BE2C (cell line): ENCODE data around the gene GDF7.

Source experiments
- DNase-seq: peaks from one replicate; pipeline ENCODE4 v3.0.0-alpha.2; 2020
- H3K27me3 ChIP-seq: fragments of 250-450 bp; sonication (Bioruptor Pico); 2 replicates; pipeline ENCODE4 v1.5.1; 2020; ENCODE audit warnings: mild to moderate bottlenecking
- H3K36me3 ChIP-seq: fragments of 250-450 bp; sonication (Bioruptor Pico); 2 replicates; pipeline ENCODE4 v1.5.1; 2020; ENCODE audit warnings: mild to moderate bottlenecking
- H3K4me1 ChIP-seq: fragments of 250-450 bp; sonication (Bioruptor Pico); 2 replicates; pipeline ENCODE4 v1.5.1; 2020
- H3K4me3 ChIP-seq: 2 replicates; pipeline ENCODE4 v1.5.1; 2011; ENCODE audit warnings: low read depth, low read length
- H3K9me3 ChIP-seq: fragments of 250-450 bp; sonication (Bioruptor Pico); 2 replicates; pipeline ENCODE4 v1.5.1; 2020
- CTCF ChIP-seq: IDR thresholded peaks from 2 replicates; pipeline ENCODE4 v1.5.1; 2012; ENCODE audit warnings: mild to moderate bottlenecking, low read depth, low read length

Gene GDF7

DNA sequence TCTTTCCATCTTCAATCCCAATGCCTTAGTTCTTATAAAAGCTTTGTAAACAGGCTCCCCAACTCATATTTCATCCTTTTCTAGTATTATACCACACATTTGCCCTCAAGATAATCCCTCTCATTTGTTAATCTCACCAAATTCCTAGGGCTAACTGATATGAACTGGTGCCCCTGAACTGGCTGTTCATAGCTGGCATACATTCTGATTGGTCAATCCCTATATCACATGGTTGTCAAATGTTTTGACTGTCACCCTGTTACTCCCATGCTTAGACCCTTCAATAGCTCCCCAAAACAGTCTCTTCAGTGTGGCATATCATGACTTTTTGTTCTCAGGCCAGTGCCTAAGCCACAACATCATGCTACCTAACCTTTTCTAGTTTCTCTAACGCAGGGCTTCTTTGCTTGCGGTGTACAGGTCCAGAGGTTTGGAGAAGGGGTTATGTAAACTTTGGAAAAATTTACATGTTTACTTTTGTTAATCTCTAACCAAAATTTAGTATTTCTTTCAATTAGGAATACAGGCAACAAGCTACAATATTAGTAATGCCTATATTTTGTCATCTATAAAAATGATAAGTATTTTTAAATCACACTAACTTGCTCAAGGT is 30.5 kb downstream of the GDF7 start:
- H3K27me3 ChIP-seq = no peaks in the 10 kb centered on the region
- no peak for TF ChIP-seq CTCF
- no peak overlapping the region for H3K4me3 ChIP-seq
- no peak for DNase-seq
- H3K36me3 ChIP-seq = no peaks in the 10 kb centered on the region
- no peaks in the 10 kb centered on the region for H3K4me1 ChIP-seq
- no peaks in the 10 kb centered on the region for H3K9me3 ChIP-seq

DNA sequence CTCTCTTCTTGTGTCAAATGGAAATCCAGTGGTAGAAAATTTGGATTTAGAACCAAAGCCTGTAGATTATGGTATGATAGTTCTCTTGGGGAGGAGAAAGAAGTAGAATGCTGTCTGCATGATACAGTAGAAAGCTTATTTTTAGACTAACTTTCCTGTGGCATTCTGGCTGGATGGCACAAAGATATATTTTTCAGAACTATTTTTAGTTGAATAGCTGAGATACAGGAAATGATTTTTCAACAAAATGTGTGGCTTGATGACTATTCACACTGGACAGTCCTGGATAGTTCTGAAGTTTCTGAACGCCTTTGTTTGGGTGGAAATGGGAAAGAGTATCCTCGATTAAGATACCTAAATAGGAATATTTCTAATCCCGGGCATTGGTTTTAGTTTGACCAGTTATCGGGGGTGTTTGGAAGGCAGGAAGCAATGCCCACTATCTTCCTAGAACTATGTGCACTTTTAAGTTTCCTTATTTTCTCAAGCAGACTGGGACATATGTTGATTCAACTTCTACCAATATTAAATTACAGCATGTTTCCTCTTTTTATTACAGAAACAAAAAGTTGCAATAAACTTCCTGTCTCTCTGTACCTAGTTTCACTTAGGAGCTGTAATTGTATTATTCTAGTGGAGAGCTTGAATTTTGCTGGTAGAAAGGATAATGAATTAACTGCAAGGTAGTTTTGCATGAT is 32.1 kb downstream of the GDF7 start:
- H3K9me3 ChIP-seq = no peaks in the 10 kb centered on the region
- H3K27me3 ChIP-seq = no peaks in the 10 kb centered on the region
- TF ChIP-seq CTCF = no peak
- no peak overlapping the region for H3K4me3 ChIP-seq
- no peak for DNase-seq
- H3K36me3 ChIP-seq = no peaks in the 10 kb centered on the region
- H3K4me1 ChIP-seq = no peaks in the 10 kb centered on the region

DNA sequence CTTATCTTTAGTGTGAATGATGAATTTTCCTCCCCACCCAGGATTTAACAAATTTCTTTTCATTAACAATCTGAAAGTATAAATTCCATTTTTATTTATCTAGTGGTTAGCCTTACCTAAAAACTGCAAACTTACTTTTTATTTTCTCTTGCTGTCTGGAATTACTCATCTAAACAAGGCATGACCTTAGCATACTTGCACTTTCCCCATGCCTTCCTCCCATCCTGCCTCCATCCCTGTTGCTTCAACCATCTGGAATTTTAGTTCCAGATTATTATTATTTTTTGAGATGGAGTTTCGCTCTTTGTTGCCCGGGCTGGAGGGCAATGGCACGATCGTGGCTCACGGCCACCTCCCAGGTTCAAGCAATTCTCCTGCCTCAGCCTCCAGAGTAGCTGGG is 35.6 kb downstream of the GDF7 start:
- H3K36me3 ChIP-seq = no peaks in the 10 kb centered on the region
- TF ChIP-seq CTCF = no peak
- no peaks in the 10 kb centered on the region for H3K27me3 ChIP-seq
- no peak for DNase-seq
- no peak overlapping the region for H3K4me3 ChIP-seq
- no peaks in the 10 kb centered on the region for H3K9me3 ChIP-seq
- no peaks in the 10 kb centered on the region for H3K4me1 ChIP-seq

DNA sequence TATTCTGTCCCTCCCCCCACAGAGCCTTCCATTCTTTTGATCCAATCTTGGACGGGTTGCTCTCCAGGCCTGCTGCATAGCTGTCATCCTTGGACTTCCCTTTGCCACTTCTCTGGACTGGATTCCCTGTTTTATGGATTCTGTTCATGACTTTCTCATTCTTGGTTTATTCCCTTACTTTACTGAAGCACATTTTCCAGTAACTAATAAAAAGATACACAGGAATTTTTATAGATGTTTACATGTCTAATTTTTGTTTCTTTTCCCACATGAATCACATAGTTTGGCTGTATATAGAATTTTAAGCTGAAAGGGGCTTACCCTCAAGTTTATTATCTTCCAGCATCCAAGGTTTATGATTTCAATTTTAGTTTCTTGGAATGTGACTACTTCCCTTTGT is 37.9 kb downstream of the GDF7 start:
- DNase-seq = no peak
- Histone ChIP-seq H3K27me3 (no peaks in the 10 kb centered on the region), H3K4me1 (no peaks in the 10 kb centered on the region), H3K4me3 (no peak overlapping the region), H3K36me3 (no peaks in the 10 kb centered on the region), H3K9me3 (no peaks in the 10 kb centered on the region)
- no peak for TF ChIP-seq CTCF

DNA sequence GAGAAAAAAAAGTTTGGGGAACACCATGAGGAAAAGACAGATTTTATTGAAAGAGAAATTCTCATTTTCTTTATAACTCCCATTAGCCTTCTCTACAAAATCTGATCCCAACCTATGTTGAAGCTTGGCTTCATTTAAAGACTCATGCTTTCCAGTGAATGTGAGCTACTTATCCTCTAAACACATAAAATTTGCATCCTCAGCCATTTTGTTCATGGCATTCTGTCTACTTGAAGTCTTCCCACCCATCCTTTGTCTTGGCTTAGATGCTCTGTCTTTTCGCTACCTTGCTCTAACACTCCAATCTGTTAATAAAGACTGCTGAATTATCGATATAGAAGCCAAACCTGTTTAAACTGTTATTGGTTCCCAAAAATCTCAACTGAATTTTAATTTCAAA is 39.3 kb downstream of the GDF7 start:
- Histone ChIP-seq H3K4me1 (no peaks in the 10 kb centered on the region), H3K27me3 (no peaks in the 10 kb centered on the region), H3K36me3 (no peaks in the 10 kb centered on the region), H3K9me3 (no peaks in the 10 kb centered on the region), H3K4me3 (no peak overlapping the region)
- DNase-seq = no peak
- no peak for TF ChIP-seq CTCF

DNA sequence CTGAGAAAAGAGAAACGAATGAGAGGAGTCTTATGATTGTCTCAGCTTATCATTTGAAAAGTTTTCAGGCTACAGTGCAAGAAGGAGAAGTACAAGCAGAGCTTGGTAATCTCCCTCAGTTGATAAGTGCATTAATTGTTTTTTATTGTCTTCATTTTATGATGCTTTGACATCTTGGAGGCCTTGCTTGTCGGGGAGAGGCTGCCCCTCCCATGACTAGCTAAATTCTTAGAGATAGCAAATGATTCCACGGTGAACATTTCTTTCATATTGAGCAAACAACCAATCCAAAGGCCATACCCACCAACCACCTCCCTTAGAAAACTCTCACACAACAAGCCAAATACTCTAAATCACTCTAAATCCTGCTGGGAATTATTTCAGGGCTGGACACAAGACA is 39.8 kb downstream of the GDF7 start:
- H3K4me3 ChIP-seq = no peak overlapping the region
- H3K9me3 ChIP-seq = no peaks in the 10 kb centered on the region

More for the DNA sequence above, 39.8 kb downstream of the GDF7 start:
- DNase-seq = no peak
- no peaks in the 10 kb centered on the region for H3K27me3 ChIP-seq
- no peak for TF ChIP-seq CTCF
- H3K4me1 ChIP-seq = no peaks in the 10 kb centered on the region
- H3K36me3 ChIP-seq = no peaks in the 10 kb centered on the region
